Measurements from ENCODE around the gene CNN1. TPM values are rescaled to one million over a fixed set of nuclear protein-coding genes. Genes with fewer than 3 reads are reported as not detected.

Gene CNN1
- total RNA-seq (2014; rRNA removed; shearing (Covaris generic)), result 73.5 and 93.9 TPM in 2 replicates

- Histone ChIP-seq H3K9me3 (replicated peaks) (no peaks in the 10 kb centered on the region), H3K4me1 (replicated peaks) (peaks cover 40% of the 10 kb centered on the region), H3K4me3 (peak within 1 kb of the TSS; percentile 29), H3K27ac (peak within 1 kb of the TSS; percentile 33), H3K36me3 (no peaks in the 10 kb centered on the region), H3K27me3 (replicated peaks) (no peaks in the 10 kb centered on the region)
- DNase-seq (ENCODE audit: low read depth in 1 of 2, low spot score in 2 of 2), result peak; percentile 74 to 76
Observed at GRCh38 chr19:11538232-11539036, at the start of gene CNN1. CNN1 (plus strand) TSS chr19:11538851; CDS start chr19:11538928, 77 bp downstream.

DNA sequence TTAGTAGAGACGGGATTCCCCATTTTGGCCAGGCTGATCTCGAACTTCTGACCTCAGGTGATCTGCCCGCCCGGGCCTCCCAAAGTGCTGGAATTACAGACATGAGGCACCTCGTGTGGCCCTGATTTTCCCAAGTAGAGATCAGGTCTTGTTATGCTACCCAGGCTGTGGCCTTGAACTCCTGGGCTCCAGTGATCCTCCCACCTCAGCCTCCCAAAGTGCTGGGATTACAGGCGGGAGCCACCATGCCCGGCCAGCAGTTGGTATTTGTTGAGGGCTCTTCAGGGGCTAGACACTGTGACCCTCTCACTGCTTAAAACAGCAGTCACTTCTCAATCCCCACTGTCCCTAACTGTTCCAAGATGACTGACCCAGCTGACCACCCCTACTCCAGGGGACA lies 49.3 kb upstream of the CNN1 start:
- DNase-seq (ENCODE audit: low read depth in 1 of 2, low spot score in 2 of 2), result no peak
- no peaks in the 10 kb centered on the region for H3K4me1 ChIP-seq (replicated peaks)
- no peaks in the 10 kb centered on the region for H3K27me3 ChIP-seq (replicated peaks)
- H3K27ac ChIP-seq, result no peak overlapping the region
- no peak overlapping the region for H3K4me3 ChIP-seq
- H3K36me3 ChIP-seq, result peaks cover 2% of the 10 kb centered on the region; the same call in 1 of the 2 replicates
- H3K9me3 ChIP-seq (replicated peaks), result no peaks in the 10 kb centered on the region

- peaks cover 16% of the 10 kb centered on the region; the same call in 1 of the 2 replicates for H3K36me3 ChIP-seq
- H3K4me1 ChIP-seq (replicated peaks), result no peaks in the 10 kb centered on the region
- no peak overlapping the region for H3K4me3 ChIP-seq
- no peaks in the 10 kb centered on the region for H3K27me3 ChIP-seq (replicated peaks)
- H3K27ac ChIP-seq, result no peak overlapping the region
- DNase-seq (ENCODE audit: low read depth in 1 of 2, low spot score in 2 of 2), result no peak
- no peaks in the 10 kb centered on the region for H3K9me3 ChIP-seq (replicated peaks)
Observed at GRCh38 chr19:11494634-11495285, 43.9 kb upstream of the CNN1 start.

- no peak for DNase-seq (ENCODE audit: low read depth in 1 of 2, low spot score in 2 of 2)
- Histone ChIP-seq H3K9me3 (replicated peaks) (no peaks in the 10 kb centered on the region), H3K27ac (no peak overlapping the region), H3K4me3 (no peak overlapping the region), H3K4me1 (replicated peaks) (no peaks in the 10 kb centered on the region), H3K36me3 (peaks cover 16% of the 10 kb centered on the region; the same call in 1 of the 2 replicates), H3K27me3 (replicated peaks) (no peaks in the 10 kb centered on the region)
Observed at GRCh38 chr19:11495481-11495880, 43.2 kb upstream of the CNN1 start.

DNA sequence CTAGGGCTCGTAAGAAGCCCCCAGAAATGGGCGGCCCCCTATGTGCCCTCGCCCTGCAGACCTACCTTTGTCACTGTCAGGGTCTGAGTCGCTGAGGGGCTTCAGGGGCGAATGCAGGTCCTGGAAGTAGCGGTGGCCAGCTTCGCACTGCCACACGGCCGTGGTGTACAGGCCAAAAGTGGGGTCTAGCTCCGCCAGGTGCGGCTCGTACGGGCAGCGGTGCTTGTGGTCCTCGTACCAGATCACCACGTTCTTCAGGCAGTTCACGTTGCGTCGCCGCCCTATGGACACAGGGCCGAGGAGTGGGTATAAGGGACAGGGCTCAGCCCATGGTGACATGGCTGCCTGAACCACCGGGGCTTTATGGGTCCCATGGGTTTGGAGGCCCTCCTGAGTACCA lies 42.8 kb upstream of the CNN1 start:
- Histone ChIP-seq H3K27ac (no peak overlapping the region), H3K9me3 (replicated peaks) (no peaks in the 10 kb centered on the region), H3K4me3 (no peak overlapping the region), H3K27me3 (replicated peaks) (no peaks in the 10 kb centered on the region), H3K36me3 (peaks cover 16% of the 10 kb centered on the region; the same call in 1 of the 2 replicates), H3K4me1 (replicated peaks) (no peaks in the 10 kb centered on the region)
- no peak for DNase-seq (ENCODE audit: low read depth in 1 of 2, low spot score in 2 of 2)

- Histone ChIP-seq H3K36me3 (peaks cover 16% of the 10 kb centered on the region; the same call in 1 of the 2 replicates), H3K27ac (no peak overlapping the region), H3K9me3 (replicated peaks) (no peaks in the 10 kb centered on the region), H3K4me1 (replicated peaks) (no peaks in the 10 kb centered on the region), H3K4me3 (no peak overlapping the region), H3K27me3 (replicated peaks) (no peaks in the 10 kb centered on the region)
- peak; percentile 60 to 92 for DNase-seq (ENCODE audit: low read depth in 1 of 2, low spot score in 2 of 2)
Observed at GRCh38 chr19:11496391-11497163, 42.1 kb upstream of the CNN1 start.

GRCh38 chr19:11499220-11499726 lies 39.4 kb upstream of the CNN1 start:
- no peaks in the 10 kb centered on the region for H3K9me3 ChIP-seq (replicated peaks)
- H3K36me3 ChIP-seq, result peaks cover 21% of the 10 kb centered on the region; the same call in 1 of the 2 replicates
- no peak for DNase-seq (ENCODE audit: low read depth in 1 of 2, low spot score in 2 of 2)
- no peak overlapping the region for H3K27ac ChIP-seq
- no peaks in the 10 kb centered on the region for H3K27me3 ChIP-seq (replicated peaks)
- H3K4me3 ChIP-seq, result no peak overlapping the region
- no peaks in the 10 kb centered on the region for H3K4me1 ChIP-seq (replicated peaks)

DNA sequence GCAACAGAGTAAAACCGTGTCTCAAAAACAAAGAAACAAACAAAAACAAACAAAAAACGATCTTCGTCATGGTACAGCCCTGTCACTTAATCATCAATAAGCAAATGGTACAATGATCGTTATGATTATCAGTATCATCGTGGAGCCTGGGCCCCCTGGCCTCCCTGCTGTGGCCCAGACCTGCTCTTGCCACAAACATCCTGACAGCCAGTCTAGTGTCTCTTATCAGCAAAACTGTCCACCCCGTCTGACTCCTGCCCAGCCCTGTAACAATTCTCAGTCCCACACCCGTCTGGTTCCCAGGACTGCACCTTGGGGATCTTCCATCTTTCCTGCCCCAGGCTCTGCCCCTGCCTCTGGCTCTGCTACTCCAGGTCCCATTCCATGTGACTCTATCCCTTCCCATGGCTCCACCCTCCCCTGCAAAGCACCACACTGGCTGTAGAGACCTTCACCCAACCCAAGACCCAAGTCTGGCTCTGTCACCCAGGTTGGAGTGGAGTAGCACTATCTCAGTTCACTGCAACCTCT lies 38.7 kb upstream of the CNN1 start:
- Histone ChIP-seq H3K4me1 (replicated peaks) (peaks cover 5% of the 10 kb centered on the region; the same call in 1 of the 2 replicates), H3K27me3 (replicated peaks) (no peaks in the 10 kb centered on the region), H3K36me3 (peaks cover 19% of the 10 kb centered on the region; the same call in 1 of the 2 replicates), H3K9me3 (replicated peaks) (no peaks in the 10 kb centered on the region), H3K4me3 (no peak overlapping the region), H3K27ac (no peak overlapping the region)
- DNase-seq (ENCODE audit: low read depth in 1 of 2, low spot score in 2 of 2), result no peak

DNA sequence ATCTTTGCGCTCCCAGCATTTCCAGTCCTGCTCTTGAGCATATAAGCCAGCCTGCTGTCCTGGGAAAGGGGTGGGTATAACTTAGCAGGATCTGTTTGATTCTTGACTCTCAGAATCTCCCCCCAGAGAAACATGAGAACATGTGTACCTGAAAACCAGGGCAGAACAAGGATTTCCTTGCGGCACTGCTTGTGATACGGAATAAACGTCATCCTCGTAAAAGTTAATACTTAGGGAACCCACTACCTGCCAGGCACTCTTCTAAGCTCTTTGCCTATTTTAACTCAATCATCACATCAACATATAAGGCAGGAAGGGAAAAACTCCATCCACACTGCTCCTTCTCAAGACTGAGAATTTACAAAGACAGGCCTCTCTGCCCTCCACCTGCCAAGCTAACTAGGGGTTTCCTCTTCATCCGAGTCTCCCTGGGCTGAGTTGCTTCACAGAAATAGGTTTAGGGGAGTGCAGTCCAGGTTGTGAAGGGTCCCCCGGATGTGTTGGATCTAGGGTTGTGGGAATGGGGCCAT lies 34.1 kb upstream of the CNN1 start:
- H3K36me3 ChIP-seq, result 0 out of 2 replicates have a peak, but pooled peaks cover 7% of the 10 kb centered on the region
- H3K4me1 ChIP-seq (replicated peaks), result peaks cover 11% of the 10 kb centered on the region
- DNase-seq (ENCODE audit: low read depth in 1 of 2, low spot score in 2 of 2), result no peak
- H3K4me3 ChIP-seq, result peak overlapping the region; percentile 77
- no peaks in the 10 kb centered on the region for H3K9me3 ChIP-seq (replicated peaks)
- no peaks in the 10 kb centered on the region for H3K27me3 ChIP-seq (replicated peaks)
- no peak overlapping the region for H3K27ac ChIP-seq

DNA sequence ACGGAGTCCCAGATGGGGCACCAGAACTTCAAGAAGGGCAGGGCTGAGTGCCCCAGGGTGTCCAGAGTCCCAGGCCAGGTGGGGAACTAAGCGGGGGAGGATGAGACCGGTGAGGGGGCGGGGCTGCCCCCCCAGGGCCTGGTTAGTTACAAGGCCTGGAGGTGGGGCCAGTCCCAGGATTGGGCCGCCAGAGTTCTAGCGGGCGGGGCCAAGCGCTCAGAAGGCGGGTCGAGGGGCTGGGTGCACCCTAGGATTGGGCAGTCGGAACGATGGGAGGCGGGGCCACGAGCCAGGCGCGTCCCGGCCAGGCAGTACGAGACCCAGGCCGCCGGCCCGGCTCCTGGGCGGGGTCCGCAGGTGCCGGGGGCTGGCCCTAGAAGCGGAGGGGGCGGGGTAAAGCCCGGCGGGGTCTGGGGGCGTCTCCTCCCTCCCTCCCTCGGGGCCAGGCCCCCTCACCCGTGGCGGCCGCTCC lies 33.6 kb upstream of the CNN1 start:
- peak; percentile 80 to 97 for DNase-seq (ENCODE audit: low read depth in 1 of 2, low spot score in 2 of 2)
- Histone ChIP-seq H3K4me1 (replicated peaks) (peaks cover 11% of the 10 kb centered on the region), H3K27me3 (replicated peaks) (no peaks in the 10 kb centered on the region), H3K4me3 (peak overlapping the region; percentile 77), H3K36me3 (0 out of 2 replicates have a peak, but pooled peaks cover 7% of the 10 kb centered on the region), H3K27ac (peak overlapping the region; percentile 78), H3K9me3 (replicated peaks) (no peaks in the 10 kb centered on the region)

GRCh38 chr19:11505504-11506100 lies 33.0 kb upstream of the CNN1 start, which contains the start of gene ZNF653:
ZNF653 (minus strand) TSS chr19:11505839; CDS start chr19:11505786, 53 bp downstream.
- DNase-seq (ENCODE audit: low read depth in 1 of 2, low spot score in 2 of 2), result peak; percentile 94 to 96
- Histone ChIP-seq H3K9me3 (replicated peaks) (no peaks in the 10 kb centered on the region), H3K4me1 (replicated peaks) (peaks cover 11% of the 10 kb centered on the region), H3K27me3 (replicated peaks) (no peaks in the 10 kb centered on the region), H3K36me3 (0 out of 2 replicates have a peak, but pooled peaks cover 7% of the 10 kb centered on the region), H3K27ac (peak within 1 kb of the TSS; percentile 78), H3K4me3 (peak within 1 kb of the TSS; percentile 77)

GRCh38 chr19:11506101-11506555 lies 32.5 kb upstream of the CNN1 start:
- H3K36me3 ChIP-seq, result 0 out of 2 replicates have a peak, but pooled peaks cover 7% of the 10 kb centered on the region
- no peaks in the 10 kb centered on the region for H3K27me3 ChIP-seq (replicated peaks)
- H3K9me3 ChIP-seq (replicated peaks), result no peaks in the 10 kb centered on the region
- no peak for DNase-seq (ENCODE audit: low read depth in 1 of 2, low spot score in 2 of 2)
- peak overlapping the region; percentile 77 for H3K4me3 ChIP-seq
- H3K27ac ChIP-seq, result peak overlapping the region; percentile 78
- peaks cover 11% of the 10 kb centered on the region for H3K4me1 ChIP-seq (replicated peaks)

All from SJSA1 (cell line).